Measurements from ENCODE around the gene SERBP1. TPM values are rescaled to one million over a fixed set of nuclear protein-coding genes. Genes with fewer than 3 reads are reported as not detected.

SERBP1 gene
- total RNA-seq, 1 experiment from 2014 or later: 312 TPM

DNA sequence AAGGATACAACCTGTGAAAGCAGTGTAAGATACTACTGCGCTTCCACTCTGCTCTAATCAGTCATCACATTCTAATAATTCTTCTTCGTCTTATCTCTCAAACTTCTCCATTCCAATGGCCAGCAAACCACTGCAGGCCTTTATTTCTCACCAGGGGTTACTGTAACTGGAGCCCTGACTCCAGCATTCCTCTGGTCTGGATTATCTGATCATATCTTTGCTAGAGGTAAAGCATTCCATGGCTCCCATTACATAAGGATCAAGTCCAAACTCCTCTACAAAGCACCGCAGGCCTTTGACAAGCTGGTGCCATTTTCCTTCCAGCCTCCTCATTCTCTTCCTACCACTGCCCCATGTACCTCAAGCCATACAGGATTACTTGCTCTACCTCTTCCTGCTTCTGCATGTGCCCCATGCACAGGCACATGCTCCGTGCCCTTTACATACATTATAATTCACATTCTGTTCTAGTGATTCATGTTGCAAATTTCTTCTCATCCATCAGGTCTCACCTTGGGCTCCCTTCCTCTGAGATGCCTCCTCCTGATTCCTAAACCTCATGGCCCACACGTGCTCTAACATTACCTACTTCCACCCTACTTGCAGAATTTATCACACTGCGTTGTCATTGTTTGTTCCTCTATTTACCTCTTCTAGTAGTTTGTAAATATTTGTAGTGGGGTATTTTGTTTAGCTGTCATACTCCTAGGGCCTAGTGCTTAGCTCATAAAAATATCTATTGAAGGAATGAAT, 9.3 kb upstream of the SERBP1 start:
- Histone ChIP-seq H3K9me3 (ENCODE audit: insufficient read depth, low read depth) (no peaks in the 10 kb centered on the region), H4K20me1 (ENCODE audit: insufficient read depth) (no peaks in the 10 kb centered on the region), H3K4me3 (no peak overlapping the region), H3K36me3 (ENCODE audit: low read depth) (no peaks in the 10 kb centered on the region), H3K79me2 (ENCODE audit: low read depth) (no peaks in the 10 kb centered on the region), H3F3A (ENCODE audit: insufficient read depth, low read depth) (no peaks in the 10 kb centered on the region), H3K27ac (no peak overlapping the region), H2AFZ (no peak overlapping the region), H3K4me1 (replicated peaks; ENCODE audit: insufficient read depth) (no peaks in the 10 kb centered on the region), H3K9me2 (ENCODE audit: insufficient read depth) (no peaks in the 10 kb centered on the region), H3K4me2 (no peak overlapping the region), H3K27me3 (ENCODE audit: insufficient read depth, low read depth) (no peaks in the 10 kb centered on the region)
- ChIA-PET CTCF (no interaction called here), POLR2A (ENCODE audit: unreplicated experiment) (interaction anchor here (0.6 kb wide), 1 partner anchor 31 kb away, joined by 21 read pairs; no protein-coding TSS in a partner anchor)
- intact Hi-C loops (cut with micrococcal nuclease; ENCODE audit: unreplicated experiment): loop anchor here (10.0 kb wide), 2 partner anchors 325 to 395 kb away; partner anchors contain the start of gene GNG12
- peak in 1 of 2 experiments; percentile 45 for DNase-seq
- TF ChIP-seq EZH2 (IDR thresholded peaks at IDR 0.05; ENCODE audit: low read depth): no peak
- TF ChIP-seq, protein P1, sequence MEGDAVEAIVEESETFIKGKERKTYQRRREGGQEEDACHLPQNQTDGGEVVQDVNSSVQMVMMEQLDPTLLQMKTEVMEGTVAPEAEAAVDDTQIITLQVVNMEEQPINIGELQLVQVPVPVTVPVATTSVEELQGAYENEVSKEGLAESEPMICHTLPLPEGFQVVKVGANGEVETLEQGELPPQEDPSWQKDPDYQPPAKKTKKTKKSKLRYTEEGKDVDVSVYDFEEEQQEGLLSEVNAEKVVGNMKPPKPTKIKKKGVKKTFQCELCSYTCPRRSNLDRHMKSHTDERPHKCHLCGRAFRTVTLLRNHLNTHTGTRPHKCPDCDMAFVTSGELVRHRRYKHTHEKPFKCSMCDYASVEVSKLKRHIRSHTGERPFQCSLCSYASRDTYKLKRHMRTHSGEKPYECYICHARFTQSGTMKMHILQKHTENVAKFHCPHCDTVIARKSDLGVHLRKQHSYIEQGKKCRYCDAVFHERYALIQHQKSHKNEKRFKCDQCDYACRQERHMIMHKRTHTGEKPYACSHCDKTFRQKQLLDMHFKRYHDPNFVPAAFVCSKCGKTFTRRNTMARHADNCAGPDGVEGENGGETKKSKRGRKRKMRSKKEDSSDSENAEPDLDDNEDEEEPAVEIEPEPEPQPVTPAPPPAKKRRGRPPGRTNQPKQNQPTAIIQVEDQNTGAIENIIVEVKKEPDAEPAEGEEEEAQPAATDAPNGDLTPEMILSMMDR (conservative IDR thresholded peaks at IDR 0.05): no peak
- BruUV-seq (replicated peaks): no TSS peak

DNA sequence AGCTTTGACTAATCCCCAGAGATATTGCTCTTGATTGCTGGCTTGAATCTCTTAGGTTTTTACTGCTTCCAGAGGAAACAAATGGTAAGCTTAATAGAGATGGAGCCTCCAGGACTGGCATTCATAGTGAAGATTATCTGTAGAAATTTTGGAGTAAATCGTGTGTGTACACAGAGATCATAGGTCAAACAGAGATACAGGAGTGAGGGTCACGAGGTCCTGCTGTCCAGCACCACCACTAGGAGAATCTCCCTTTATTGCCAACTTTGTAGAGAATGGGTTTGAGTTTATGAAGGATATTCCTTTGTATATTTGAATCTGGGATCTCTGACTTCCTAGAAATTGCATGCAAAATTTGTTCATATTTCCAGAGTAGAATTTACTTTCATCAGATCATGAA, 7.8 kb upstream of the SERBP1 start:
- BruUV-seq (replicated peaks): no TSS peak
- H4K20me1 ChIP-seq (ENCODE audit: insufficient read depth): no peaks in the 10 kb centered on the region
- no peak overlapping the region for H3K4me2 ChIP-seq
- no peak overlapping the region for H3K27ac ChIP-seq
- intact Hi-C loops (cut with micrococcal nuclease; ENCODE audit: unreplicated experiment): loop anchor here (10.0 kb wide), 2 partner anchors 327 to 397 kb away; partner anchors contain the start of gene GNG12
- no peaks in the 10 kb centered on the region for H3K36me3 ChIP-seq (ENCODE audit: low read depth)
- no peak for DNase-seq
- POLR2A ChIA-PET (ENCODE audit: unreplicated experiment): no interaction called here
- no peaks in the 10 kb centered on the region for H3K9me2 ChIP-seq (ENCODE audit: insufficient read depth)
- no peak overlapping the region for H3K4me3 ChIP-seq
- H3K9me3 ChIP-seq (ENCODE audit: insufficient read depth, low read depth): no peaks in the 10 kb centered on the region
- TF ChIP-seq, protein P1 (conservative IDR thresholded peaks at IDR 0.05): no peak
- TF ChIP-seq EZH2 (IDR thresholded peaks at IDR 0.05; ENCODE audit: low read depth): no peak
- H3K79me2 ChIP-seq (ENCODE audit: low read depth): no peaks in the 10 kb centered on the region
- H3K4me1 ChIP-seq (replicated peaks; ENCODE audit: insufficient read depth): no peaks in the 10 kb centered on the region
- no peak overlapping the region for H2AFZ ChIP-seq
- CTCF ChIA-PET: no interaction called here
- H3K27me3 ChIP-seq (ENCODE audit: insufficient read depth, low read depth): no peaks in the 10 kb centered on the region
- H3F3A ChIP-seq (ENCODE audit: insufficient read depth, low read depth): no peaks in the 10 kb centered on the region

DNA sequence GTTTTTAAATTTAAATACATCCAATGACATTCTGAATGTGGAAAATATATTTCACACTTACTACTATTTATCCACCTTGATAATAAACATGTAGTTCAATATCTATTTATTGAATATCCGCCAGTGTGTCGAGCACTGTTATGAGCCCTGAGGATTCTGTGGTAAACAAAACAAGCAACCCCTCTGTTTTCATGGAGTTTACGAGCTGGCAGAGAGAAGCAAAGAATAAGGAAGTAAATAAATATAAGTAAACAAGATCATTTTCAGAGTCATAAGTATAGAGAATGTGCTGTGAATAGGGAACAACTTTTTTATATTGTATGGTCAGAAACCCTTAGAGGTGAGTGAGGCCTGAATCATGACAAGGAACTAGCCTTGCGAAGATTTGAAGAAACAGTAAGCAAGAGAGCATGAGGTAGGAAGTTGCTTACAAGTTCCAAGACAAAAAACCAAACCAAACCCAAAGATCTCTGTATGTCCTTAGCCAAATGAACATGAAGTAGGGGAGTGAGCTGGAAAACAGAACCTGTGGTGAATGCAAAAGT, 6.4 kb upstream of the SERBP1 start:
- H3K27ac ChIP-seq: no peak overlapping the region
- H4K20me1 ChIP-seq (ENCODE audit: insufficient read depth): no peaks in the 10 kb centered on the region
- ChIA-PET CTCF (interaction anchor here (0.6 kb wide), 1 partner anchor 10 kb away, joined by 5 read pairs; no protein-coding TSS in a partner anchor), POLR2A (ENCODE audit: unreplicated experiment) (interaction anchor here (0.7 kb wide), 1 partner anchor 18 kb away, joined by 7 read pairs; no protein-coding TSS in a partner anchor)
- H3K79me2 ChIP-seq (ENCODE audit: low read depth): no peaks in the 10 kb centered on the region
- no peaks in the 10 kb centered on the region for H3K9me3 ChIP-seq (ENCODE audit: insufficient read depth, low read depth)
- no TSS peak for BruUV-seq (replicated peaks)
- DNase-seq: no peak
- intact Hi-C loops (cut with micrococcal nuclease; ENCODE audit: unreplicated experiment): loop anchor here (10.0 kb wide), 2 partner anchors 328 to 398 kb away; partner anchors contain the start of gene GNG12
- TF ChIP-seq, protein P1 (conservative IDR thresholded peaks at IDR 0.05): no peak
- TF ChIP-seq EZH2 (IDR thresholded peaks at IDR 0.05; ENCODE audit: low read depth): no peak
- H3K4me1 ChIP-seq (replicated peaks; ENCODE audit: insufficient read depth): peaks cover 9% of the 10 kb centered on the region
- no peak overlapping the region for H3K4me2 ChIP-seq
- H3F3A ChIP-seq (ENCODE audit: insufficient read depth, low read depth): 0 out of 2 replicates have a peak, but pooled peaks cover 6% of the 10 kb centered on the region
- H3K27me3 ChIP-seq (ENCODE audit: insufficient read depth, low read depth): no peaks in the 10 kb centered on the region
- no peaks in the 10 kb centered on the region for H3K9me2 ChIP-seq (ENCODE audit: insufficient read depth)
- H3K4me3 ChIP-seq: no peak overlapping the region
- H3K36me3 ChIP-seq (ENCODE audit: low read depth): no peaks in the 10 kb centered on the region
- peak overlapping the region; percentile 32; the same call in 1 of the 2 replicates for H2AFZ ChIP-seq
